Measurements from ENCODE around the gene NDUFS1. TPM values are rescaled to one million over a fixed set of nuclear protein-coding genes. Genes with fewer than 3 reads are reported as not detected.

The NDUFS1 gene
- total RNA-seq, 1 experiment from 2014 or later: 106 TPM

- TF ChIP-seq, protein P1, sequence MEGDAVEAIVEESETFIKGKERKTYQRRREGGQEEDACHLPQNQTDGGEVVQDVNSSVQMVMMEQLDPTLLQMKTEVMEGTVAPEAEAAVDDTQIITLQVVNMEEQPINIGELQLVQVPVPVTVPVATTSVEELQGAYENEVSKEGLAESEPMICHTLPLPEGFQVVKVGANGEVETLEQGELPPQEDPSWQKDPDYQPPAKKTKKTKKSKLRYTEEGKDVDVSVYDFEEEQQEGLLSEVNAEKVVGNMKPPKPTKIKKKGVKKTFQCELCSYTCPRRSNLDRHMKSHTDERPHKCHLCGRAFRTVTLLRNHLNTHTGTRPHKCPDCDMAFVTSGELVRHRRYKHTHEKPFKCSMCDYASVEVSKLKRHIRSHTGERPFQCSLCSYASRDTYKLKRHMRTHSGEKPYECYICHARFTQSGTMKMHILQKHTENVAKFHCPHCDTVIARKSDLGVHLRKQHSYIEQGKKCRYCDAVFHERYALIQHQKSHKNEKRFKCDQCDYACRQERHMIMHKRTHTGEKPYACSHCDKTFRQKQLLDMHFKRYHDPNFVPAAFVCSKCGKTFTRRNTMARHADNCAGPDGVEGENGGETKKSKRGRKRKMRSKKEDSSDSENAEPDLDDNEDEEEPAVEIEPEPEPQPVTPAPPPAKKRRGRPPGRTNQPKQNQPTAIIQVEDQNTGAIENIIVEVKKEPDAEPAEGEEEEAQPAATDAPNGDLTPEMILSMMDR (IDR thresholded peaks at IDR 0.05): no peak
- TF ChIP-seq POLR2AphosphoS5 (IDR thresholded peaks at IDR 0.05; ENCODE audit: low read depth, low read length): no peak
- no peak for TF ChIP-seq SIN3A (IDR thresholded peaks at IDR 0.05; ENCODE audit: borderline replicate concordance, insufficient read depth, low read depth, low read length)
- no peak for TF ChIP-seq REST (IDR thresholded peaks at IDR 0.05; ENCODE audit: insufficient read depth in 1 of 2, low read depth in 2 of 2, low read length in 1 of 2)
- no peak for TF ChIP-seq TCF7L2 (IDR thresholded peaks at IDR 0.05; ENCODE audit: low read depth, low read length)
- no peak overlapping the region for H3K27ac ChIP-seq (ENCODE audit: low read length)
- CTCF ChIA-PET: no interaction called here
- no TSS peak for BruUV-seq (replicated peaks)
- H3K27me3 ChIP-seq (ENCODE audit: control insufficient read depth, insufficient read depth, low read length): no peaks in the 10 kb centered on the region
- no peak for ATAC-seq
- H3K36me3 ChIP-seq (ENCODE audit: control insufficient read depth, insufficient read depth, low read length): no peaks in the 10 kb centered on the region
- POLR2A ChIA-PET: no interaction called here
- in situ Hi-C loops (cut with HindIII; ENCODE audit: low pct_unique_long_range_greater_than_20kb, low sequenced_read_pairs) (no loop called here), intact Hi-C loops (cut with micrococcal nuclease; ENCODE audit: unreplicated experiment) (no loop called here)
- DNase-seq (ENCODE audit: low read depth, low spot score): no peak
- no peak overlapping the region for H3K4me3 ChIP-seq (ENCODE audit: low read depth in 2 of 2, low read length in 2 of 2)
- H3K9me3 ChIP-seq (ENCODE audit: control insufficient read depth, insufficient read depth, low read depth, low read length): no peaks in the 10 kb centered on the region
- no peaks in the 10 kb centered on the region for H3K4me1 ChIP-seq (ENCODE audit: control insufficient read depth, insufficient read depth, low read length)
Observed at GRCh38 chr2:206075113-206075512, 84.1 kb downstream of the NDUFS1 start.

DNA sequence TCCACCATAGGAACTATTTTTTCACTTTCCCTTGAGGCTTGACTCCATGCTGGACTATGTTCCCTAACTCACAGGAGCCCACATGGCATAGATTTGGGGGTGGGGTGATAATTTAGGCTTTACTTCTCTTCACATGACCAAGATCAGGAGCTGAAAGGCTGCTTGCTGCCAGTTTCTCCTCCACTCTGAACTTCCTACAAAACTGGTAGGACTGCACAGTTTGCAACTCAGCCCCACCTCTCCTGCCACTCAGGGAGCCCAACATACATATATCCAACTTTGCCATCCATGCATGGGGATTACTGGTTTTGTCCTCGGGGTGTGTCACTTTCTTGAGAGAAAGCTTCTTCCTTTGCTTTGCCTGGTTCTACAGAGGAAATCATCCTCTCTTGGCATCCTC lies 87.4 kb downstream of the NDUFS1 start:
- no peak for ATAC-seq
- Histone ChIP-seq H3K4me3 (ENCODE audit: low read depth in 2 of 2, low read length in 2 of 2) (no peak overlapping the region), H3K4me1 (ENCODE audit: control insufficient read depth, insufficient read depth, low read length) (no peaks in the 10 kb centered on the region), H3K27me3 (ENCODE audit: control insufficient read depth, insufficient read depth, low read length) (no peaks in the 10 kb centered on the region), H3K36me3 (ENCODE audit: control insufficient read depth, insufficient read depth, low read length) (no peaks in the 10 kb centered on the region), H3K9me3 (ENCODE audit: control insufficient read depth, insufficient read depth, low read depth, low read length) (no peaks in the 10 kb centered on the region), H3K27ac (ENCODE audit: low read length) (no peak overlapping the region)
- BruUV-seq (replicated peaks): no TSS peak
- no peak for TF ChIP-seq SIN3A (IDR thresholded peaks at IDR 0.05; ENCODE audit: borderline replicate concordance, insufficient read depth, low read depth, low read length)
- no peak for TF ChIP-seq REST (IDR thresholded peaks at IDR 0.05; ENCODE audit: insufficient read depth in 1 of 2, low read depth in 2 of 2, low read length in 1 of 2)
- no peak for TF ChIP-seq TCF7L2 (IDR thresholded peaks at IDR 0.05; ENCODE audit: low read depth, low read length)
- TF ChIP-seq, protein P1 (IDR thresholded peaks at IDR 0.05): no peak
- no peak for TF ChIP-seq POLR2AphosphoS5 (IDR thresholded peaks at IDR 0.05; ENCODE audit: low read depth, low read length)
- DNase-seq (ENCODE audit: low read depth, low spot score): no peak
- ChIA-PET CTCF (no interaction called here), POLR2A (no interaction called here)
- intact Hi-C loops (cut with micrococcal nuclease; ENCODE audit: unreplicated experiment): no loop called here
- in situ Hi-C loops (cut with HindIII; ENCODE audit: low pct_unique_long_range_greater_than_20kb, low sequenced_read_pairs): no loop called here

Measured in Panc1 (cell line).